A549 (cell line): ENCODE measurements around the gene KIFC3.

Experiments used
- CTCF ChIP-seq: fragments of >200 bp; sonication (Bioruptor Twin); formaldehyde crosslinking; IDR thresholded peaks from 3 replicates; pipeline ENCODE4 v1.5.1; 2016
- JUNB ChIP-seq: fragments of >200 bp; sonication (Bioruptor Twin); formaldehyde crosslinking; IDR thresholded peaks from 2 replicates; pipeline ENCODE4 v1.6.1; 2016
- MAFK ChIP-seq: fragments of 450-650 bp; IDR thresholded peaks from 2 replicates; pipeline ENCODE4 v1.6.1; 2014; ENCODE audit not compliant: partially characterized antibody
- MYC ChIP-seq: IDR thresholded peaks from 2 replicates; pipeline ENCODE4 v1.6.1; 2012; ENCODE audit warnings: mild to moderate bottlenecking, inconsistent platforms, low read length, improper control_type of control experiment, borderline replicate concordance
- POLR2A ChIP-seq: IDR thresholded peaks from 2 replicates; pipeline ENCODE4 v1.6.1; 2012; ENCODE audit warnings: mild to moderate bottlenecking, low read length
- SMC3 ChIP-seq: fragments of >200 bp; sonication (Bioruptor Twin); formaldehyde crosslinking; IDR thresholded peaks from 3 replicates; pipeline ENCODE4 v1.6.1; 2018; ENCODE audit warnings: inconsistent platforms
- TF ChIP-seq, protein P1 (sequence below): IDR thresholded peaks from 2 replicates; pipeline ENCODE4 v1.6.1; 2012

GRCh38 chr16:57801098-57801808, 1.0 kb downstream of the KIFC3 start:
- no peak for TF ChIP-seq CTCF
- no peak for TF ChIP-seq MYC
- TF ChIP-seq MAFK, result no peak
- TF ChIP-seq JUNB, result no peak
- peak; percentile 49 for TF ChIP-seq POLR2A
- TF ChIP-seq SMC3, result no peak
- TF ChIP-seq, protein P1, sequence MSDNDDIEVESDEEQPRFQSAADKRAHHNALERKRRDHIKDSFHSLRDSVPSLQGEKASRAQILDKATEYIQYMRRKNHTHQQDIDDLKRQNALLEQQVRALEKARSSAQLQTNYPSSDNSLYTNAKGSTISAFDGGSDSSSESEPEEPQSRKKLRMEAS, result no peak
